ENCODE measurements around the gene SCG5. TPM values are rescaled to one million over a fixed set of nuclear protein-coding genes. Genes with fewer than 3 reads are reported as not detected.

SCG5 gene
- total RNA-seq, 6 experiments from 2014 or later = 2.6 to 18.3 (median 4.4) TPM

DNA sequence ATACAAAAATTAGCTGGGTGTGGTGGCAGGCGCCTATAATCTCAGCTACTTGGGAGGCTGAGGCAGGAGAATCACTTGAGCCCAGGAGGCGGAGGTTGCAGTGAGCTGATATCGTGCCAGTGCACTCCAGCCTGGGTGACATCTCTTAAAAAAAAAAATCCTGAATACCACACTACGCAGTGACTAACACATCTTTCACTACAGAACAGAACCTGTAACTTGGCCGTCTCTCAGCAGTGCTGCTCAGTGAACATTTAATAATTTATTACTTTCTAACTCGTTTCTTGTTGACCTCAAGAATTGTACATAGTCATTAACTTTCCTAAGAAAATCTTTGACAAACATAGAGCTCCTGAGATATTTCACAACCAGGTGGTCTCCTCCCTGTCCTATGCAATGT is 80.1 kb downstream of the SCG5 start:
- DNase-seq = no peak
- Histone ChIP-seq H3K36me3 (no peaks in the 10 kb centered on the region), H3K9me3 (no peaks in the 10 kb centered on the region), H3K27me3 (peaks cover 0 to 16% of the 10 kb centered on the region in 2 donors), H3K4me3 (no peak overlapping the region), H3K4me1 (peaks cover 0 to 19% (median 4%) of the 10 kb centered on the region in 4 donors), H3K27ac (no peak overlapping the region)
- 82% methylated on average over 5 of the region's 6 CpGs for WGBS (ENCODE audit: insufficient coverage, low coverage, low lambda C conversion rate, missing lambda C conversion rate)
- TF ChIP-seq, protein P1, sequence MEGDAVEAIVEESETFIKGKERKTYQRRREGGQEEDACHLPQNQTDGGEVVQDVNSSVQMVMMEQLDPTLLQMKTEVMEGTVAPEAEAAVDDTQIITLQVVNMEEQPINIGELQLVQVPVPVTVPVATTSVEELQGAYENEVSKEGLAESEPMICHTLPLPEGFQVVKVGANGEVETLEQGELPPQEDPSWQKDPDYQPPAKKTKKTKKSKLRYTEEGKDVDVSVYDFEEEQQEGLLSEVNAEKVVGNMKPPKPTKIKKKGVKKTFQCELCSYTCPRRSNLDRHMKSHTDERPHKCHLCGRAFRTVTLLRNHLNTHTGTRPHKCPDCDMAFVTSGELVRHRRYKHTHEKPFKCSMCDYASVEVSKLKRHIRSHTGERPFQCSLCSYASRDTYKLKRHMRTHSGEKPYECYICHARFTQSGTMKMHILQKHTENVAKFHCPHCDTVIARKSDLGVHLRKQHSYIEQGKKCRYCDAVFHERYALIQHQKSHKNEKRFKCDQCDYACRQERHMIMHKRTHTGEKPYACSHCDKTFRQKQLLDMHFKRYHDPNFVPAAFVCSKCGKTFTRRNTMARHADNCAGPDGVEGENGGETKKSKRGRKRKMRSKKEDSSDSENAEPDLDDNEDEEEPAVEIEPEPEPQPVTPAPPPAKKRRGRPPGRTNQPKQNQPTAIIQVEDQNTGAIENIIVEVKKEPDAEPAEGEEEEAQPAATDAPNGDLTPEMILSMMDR (IDR thresholded peaks at IDR 0.05) = no peak
- TF ChIP-seq POLR2A (IDR thresholded peaks at IDR 0.05) = no peak
- intact Hi-C loops (cut with DNase I) = no loop called here
- ATAC-seq = no peak

DNA sequence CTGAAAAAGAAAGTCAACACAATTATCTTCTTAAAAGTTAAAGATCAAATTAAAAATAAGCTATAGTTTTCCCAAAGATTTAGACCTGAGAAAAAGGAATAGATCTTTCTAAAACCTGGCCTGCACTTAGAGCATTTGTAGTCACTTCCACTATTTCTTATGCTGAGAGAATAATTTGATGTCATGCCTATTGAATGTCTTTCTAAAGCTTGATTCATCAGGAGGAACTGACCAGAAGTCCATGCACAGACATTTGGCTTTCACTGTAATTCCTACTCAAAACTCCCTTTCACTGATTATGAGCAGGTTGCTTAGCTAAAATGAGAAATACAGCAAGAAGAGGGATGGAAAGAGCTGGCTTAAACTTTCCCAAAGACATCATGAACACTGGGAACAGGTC is 80.6 kb downstream of the SCG5 start:
- no peak for ATAC-seq
- DNase-seq = no peak
- intact Hi-C loops (cut with DNase I) = no loop called here
- Histone ChIP-seq H3K27me3 (peaks cover 0 to 15% of the 10 kb centered on the region in 2 donors), H3K4me1 (peaks cover 0 to 19% (median 4%) of the 10 kb centered on the region in 4 donors), H3K27ac (no peak overlapping the region), H3K36me3 (no peaks in the 10 kb centered on the region), H3K9me3 (no peaks in the 10 kb centered on the region), H3K4me3 (no peak overlapping the region)
- TF ChIP-seq, protein P1 (IDR thresholded peaks at IDR 0.05) = no peak
- no peak for TF ChIP-seq POLR2A (IDR thresholded peaks at IDR 0.05)

DNA sequence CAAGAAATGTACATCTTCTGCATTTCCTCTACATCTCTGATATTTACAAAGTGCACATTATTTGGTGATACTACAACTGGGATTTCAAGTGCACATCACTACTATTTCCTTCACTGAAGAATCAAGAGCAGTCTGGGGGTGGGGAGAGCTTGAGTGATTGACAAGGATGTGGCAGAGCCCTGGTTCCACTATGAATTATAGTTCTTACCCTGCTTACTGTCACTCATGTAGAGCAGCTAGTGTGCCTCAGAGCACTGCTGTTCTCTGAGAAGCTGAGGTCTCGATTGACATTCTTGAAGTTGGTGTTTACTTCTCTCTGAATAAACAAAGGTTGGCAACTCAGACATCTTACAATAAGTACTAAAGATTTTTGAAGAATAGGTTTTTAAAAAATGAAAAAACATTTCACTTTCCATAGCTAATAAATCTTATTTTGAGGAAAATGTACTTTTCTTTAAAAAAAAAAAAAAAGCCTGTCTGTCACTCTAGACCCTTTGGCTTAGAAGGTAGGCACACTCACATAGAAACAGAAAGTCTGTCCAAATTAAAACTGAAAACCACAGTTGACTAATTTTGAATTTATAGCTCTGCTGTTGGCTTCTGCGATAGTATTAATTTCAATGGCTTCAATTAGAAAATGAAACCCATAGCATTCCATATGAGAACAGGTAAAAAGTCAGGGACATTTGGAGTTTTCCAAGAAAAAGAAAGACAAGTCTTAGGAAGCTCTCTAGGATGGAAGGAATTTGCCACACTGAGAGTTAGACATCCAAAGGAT is 81.8 kb downstream of the SCG5 start:
- Histone ChIP-seq H3K36me3 (no peaks in the 10 kb centered on the region), H3K9me3 (no peaks in the 10 kb centered on the region), H3K4me3 (no peak overlapping the region), H3K27ac (no peak overlapping the region), H3K4me1 (peaks cover 0 to 12% (median 4%) of the 10 kb centered on the region in 4 donors), H3K27me3 (peaks cover 0 to 4% of the 10 kb centered on the region in 2 donors)
- no peak for ATAC-seq
- TF ChIP-seq POLR2A (IDR thresholded peaks at IDR 0.05) = no peak
- TF ChIP-seq, protein P1 (IDR thresholded peaks at IDR 0.05) = no peak
- intact Hi-C loops (cut with DNase I) = no loop called here
- no peak for DNase-seq
- 45% methylated on average over 2 of the region's 2 CpGs for WGBS (ENCODE audit: insufficient coverage, low coverage, low lambda C conversion rate, missing lambda C conversion rate)

DNA sequence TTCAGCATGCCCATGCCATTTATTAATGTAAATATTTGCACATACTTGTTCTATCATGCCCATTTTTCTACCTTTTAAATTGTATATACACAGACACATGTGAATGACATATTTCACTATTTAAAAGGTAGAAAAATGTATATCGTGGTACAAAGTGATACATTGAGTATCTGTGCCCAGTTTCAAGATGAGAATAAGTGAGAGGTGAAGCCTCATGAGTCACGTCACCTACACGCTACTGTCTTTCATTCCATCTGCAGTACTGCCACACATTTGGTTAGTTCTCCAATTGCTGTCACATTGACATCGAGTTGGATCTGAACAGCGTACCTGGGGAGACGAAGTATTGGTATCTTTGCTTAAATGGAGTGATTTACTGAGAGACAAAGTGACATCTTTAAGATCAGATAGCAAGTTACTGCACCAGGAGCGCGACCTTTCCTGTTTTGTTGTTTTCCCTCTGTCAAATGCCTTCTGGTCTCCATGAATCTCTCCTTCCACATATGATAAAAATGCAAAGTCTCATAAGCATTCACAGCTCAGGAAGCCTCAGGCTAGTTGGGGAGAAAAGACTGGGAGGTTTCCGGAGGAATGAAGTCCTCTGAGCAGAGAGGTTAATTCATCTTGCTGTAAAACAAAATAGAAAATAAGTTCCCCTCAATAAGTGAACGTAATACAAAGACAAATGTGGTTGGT is 88.3 kb downstream of the SCG5 start:
- TF ChIP-seq POLR2A (IDR thresholded peaks at IDR 0.05) = no peak
- TF ChIP-seq, protein P1 (IDR thresholded peaks at IDR 0.05) = no peak
- Histone ChIP-seq H3K27ac (no peak overlapping the region), H3K9me3 (no peaks in the 10 kb centered on the region), H3K4me3 (no peak overlapping the region), H3K4me1 (peaks cover 0 to 14% (median 6%) of the 10 kb centered on the region in 4 donors), H3K36me3 (no peaks in the 10 kb centered on the region), H3K27me3 (no peaks in the 10 kb centered on the region)
- DNase-seq = no peak
- ATAC-seq = no peak
- 82% methylated on average over 10 of the region's 10 CpGs for WGBS (ENCODE audit: insufficient coverage, low coverage, low lambda C conversion rate, missing lambda C conversion rate)
- intact Hi-C loops (cut with DNase I) = no loop called here

Data from right lobe of liver (tissue), 6 donors.